GM12872 (cell line): ENCODE results near the gene SAMM50.

ENCODE experiments used
- CTCF ChIP-seq: IDR thresholded peaks from 3 replicates; pipeline ENCODE4 v1.5.1; 2011; ENCODE audit warnings: low read depth, mild to moderate bottlenecking, low read length, moderate library complexity; ENCODE audit not compliant: insufficient read depth

SAMM50 gene

GRCh38 chr22:43928468-43928867 lies 26.8 kb upstream of the SAMM50 start:
- no peak for TF ChIP-seq CTCF

- TF ChIP-seq CTCF = no peak
Measured at GRCh38 chr22:43928908-43929307, 26.3 kb upstream of the SAMM50 start.

GRCh38 chr22:43931771-43932170 lies 23.5 kb upstream of the SAMM50 start:
- TF ChIP-seq CTCF = no peak

GRCh38 chr22:43941449-43941848 lies 13.8 kb upstream of the SAMM50 start:
- no peak for TF ChIP-seq CTCF

GRCh38 chr22:43944670-43945430 lies 10.4 kb upstream of the SAMM50 start:
- no peak for TF ChIP-seq CTCF

GRCh38 chr22:43945632-43946383 lies 9.4 kb upstream of the SAMM50 start:
- peak; percentile 93 for TF ChIP-seq CTCF

- TF ChIP-seq CTCF = no peak
Measured at GRCh38 chr22:43946384-43946667, 8.9 kb upstream of the SAMM50 start.
